Activated CD4-positive, CD25-positive, alpha-beta regulatory T cell treated with anti-CD3 and anti-CD28 coated beads, Interleukin-2, amount 50 U/mL, for 72 hours (primary cell): ENCODE results near the gene TBC1D22A.

ENCODE experiments used
- DNase-seq: peaks from one replicate; pipeline ENCODE4 v3.0.0; 2021

Gene TBC1D22A

DNA sequence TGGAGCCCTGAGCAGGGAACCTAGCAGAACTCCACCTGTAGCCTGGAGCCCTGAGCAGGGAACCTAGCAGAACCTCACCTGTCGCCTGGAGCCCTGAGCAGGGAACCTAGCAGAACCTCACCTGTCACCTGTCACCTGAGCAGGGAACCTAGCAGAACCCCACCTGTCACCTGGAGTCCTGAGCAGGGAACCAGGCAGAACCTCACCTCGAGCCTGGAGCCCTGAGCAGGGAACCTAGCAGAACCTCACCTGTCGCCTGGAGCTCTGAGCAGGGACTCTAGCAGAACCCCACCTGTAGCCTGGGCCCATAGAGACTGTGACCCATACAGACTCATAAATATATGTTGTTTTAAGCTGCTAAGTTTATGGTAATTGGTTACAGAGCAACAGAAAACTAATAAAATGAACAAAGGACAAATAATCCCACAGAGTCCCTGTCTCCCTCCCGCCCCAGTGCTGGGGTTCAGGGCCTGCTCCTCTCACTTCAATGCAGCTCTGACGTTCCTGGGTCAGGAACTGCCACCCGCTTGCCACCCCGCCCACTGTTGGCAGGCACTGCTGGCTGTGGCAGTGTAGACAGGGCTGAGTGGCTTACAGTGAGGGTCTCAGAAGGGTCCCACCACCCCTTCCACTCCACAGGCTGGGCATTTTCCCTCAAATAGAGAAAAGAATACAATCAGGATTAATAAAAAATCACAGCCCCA lies 259.1 kb downstream of the TBC1D22A start:
- no peak for DNase-seq

DNA sequence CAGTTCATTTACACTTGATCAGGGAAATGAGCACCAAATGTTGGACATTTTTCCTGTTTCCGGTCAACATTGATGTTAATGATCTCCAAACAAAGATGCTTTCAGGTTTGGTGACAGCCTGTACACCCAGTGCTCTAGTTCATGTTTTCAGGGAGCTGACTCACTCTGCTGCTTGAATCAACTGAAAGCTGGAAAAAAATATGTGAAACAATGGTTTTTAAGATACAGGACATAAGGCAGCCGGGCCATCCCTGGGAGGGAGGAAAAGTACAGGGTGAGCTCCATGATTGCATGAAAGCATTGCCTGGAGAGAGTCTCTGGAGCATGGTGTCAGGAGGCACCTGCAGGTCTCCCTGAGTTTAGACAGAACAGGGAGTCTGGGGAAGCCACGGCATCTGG lies 259.6 kb downstream of the TBC1D22A start:
- DNase-seq = no peak

DNA sequence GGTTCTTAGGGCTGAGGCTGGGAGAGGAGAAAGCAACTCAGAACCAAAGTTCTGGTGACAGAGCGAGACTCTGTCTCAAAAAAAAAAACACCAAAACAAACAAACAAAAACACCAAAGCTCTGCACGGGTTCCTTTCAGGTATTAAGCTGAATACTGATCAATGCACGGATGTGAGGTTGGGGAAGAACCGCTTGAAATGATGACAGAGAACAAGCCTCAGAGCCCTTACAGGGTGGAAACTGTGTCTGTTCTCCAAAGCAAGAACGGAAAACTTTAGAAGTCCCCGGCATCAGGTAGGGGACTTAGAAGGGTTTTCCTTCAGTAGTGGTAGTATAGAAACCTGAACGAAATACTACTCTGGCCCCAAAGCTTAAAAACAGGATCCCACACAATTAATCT lies 260.0 kb downstream of the TBC1D22A start:
- DNase-seq = no peak

DNA sequence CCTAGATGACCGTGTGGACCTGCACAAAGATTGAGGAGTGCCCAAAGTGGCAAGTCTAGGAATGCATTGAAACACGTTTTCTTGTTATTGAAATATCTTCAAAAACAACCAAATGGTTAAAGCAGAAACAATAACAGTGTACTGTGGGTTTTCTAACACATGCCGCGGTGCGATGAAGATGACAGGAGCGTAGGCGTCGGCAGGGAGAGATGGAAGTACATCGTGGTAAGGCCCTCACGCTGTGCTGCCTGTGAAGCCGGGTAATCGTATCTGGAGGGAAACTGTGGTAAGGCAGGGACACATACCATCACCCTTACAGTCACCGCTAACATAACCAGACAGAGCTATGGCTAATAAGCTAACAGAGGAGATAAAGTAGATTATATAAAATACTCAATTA lies 261.4 kb downstream of the TBC1D22A start:
- DNase-seq = no peak

DNA sequence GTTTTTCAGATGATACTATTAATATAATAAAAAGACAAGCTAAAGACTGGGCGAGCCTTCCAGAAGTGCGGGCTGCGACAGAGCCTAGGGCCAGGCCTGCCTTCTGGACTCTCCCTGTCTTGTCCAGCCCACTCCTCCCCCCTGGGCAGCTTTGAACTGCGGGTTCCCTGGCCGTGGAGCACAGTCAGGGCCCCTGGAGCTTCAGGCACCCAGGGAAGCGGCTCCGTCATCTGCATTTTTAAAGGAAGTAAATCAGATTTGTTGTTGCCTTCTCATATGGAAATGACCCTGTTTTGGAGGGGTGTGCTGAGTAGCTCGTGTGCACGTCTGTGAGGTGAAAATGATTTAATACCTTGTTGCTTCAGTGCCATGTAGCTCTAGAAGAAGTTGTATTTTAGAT lies 265.3 kb downstream of the TBC1D22A start:
- DNase-seq = no peak

DNA sequence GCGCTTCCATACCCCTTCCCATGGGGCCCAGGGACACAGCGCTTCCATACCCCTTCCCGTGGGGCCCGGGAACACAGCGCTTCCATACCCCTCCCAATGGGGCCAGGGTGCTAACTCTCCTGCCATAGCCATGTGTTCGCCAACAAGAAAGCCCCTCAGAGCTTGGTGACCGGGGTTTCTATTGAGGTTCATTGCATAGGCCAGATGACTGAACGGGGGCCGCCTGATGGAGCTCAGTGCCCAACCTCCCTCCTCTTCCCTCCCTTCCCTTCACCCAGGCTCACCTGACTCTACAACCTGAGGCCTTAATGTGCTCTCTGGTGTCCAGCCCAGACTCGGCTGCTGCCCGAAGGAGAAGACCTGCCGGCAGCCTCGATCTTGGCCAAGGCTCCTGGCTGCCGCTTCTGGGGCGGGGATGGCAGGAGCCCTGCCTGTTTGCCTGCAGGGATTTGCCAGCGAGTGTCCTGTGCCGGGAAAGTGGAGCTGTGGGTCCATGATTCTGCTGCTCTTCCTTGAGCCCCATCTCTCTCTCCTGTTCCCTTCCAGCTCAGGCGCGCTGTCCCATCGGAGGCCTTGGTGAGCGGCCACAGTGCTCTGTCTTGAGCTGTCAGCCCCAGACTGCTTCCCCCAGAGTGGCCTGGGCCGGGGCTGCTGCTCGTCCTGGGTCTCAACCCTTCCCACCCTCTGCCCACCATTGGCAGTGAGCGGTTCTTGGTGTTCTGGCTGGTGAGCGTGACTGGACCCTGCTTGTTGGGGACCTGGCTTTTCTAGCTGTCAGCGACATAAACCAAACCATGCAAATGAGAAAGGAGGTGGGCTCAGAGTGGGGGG lies 267.0 kb downstream of the TBC1D22A start:
- DNase-seq = no peak

DNA sequence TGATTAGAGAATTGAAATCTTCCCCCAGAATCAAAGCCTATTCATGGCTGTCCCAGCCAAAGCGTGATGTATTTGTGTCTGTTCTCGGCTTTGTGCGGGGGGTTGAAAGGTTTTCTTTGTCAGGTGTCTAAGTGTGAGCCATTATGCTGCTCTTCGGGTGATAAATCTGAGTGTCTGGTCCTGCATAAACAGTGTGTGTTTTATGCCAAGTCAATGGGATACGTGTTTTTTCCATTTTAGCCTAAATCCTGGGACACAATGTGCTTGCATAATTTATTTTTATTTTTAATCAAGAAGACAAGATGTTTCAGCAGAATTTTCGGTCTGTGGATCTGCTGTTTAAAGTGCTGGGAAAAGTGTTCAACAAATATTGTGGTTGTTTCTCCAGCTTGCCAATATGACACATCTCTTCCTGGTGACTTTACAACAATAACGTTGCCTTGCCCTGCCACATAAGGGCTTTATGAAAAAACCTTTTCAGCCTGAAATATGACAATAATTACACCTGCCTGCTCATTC lies 267.8 kb downstream of the TBC1D22A start:
- no peak for DNase-seq

DNA sequence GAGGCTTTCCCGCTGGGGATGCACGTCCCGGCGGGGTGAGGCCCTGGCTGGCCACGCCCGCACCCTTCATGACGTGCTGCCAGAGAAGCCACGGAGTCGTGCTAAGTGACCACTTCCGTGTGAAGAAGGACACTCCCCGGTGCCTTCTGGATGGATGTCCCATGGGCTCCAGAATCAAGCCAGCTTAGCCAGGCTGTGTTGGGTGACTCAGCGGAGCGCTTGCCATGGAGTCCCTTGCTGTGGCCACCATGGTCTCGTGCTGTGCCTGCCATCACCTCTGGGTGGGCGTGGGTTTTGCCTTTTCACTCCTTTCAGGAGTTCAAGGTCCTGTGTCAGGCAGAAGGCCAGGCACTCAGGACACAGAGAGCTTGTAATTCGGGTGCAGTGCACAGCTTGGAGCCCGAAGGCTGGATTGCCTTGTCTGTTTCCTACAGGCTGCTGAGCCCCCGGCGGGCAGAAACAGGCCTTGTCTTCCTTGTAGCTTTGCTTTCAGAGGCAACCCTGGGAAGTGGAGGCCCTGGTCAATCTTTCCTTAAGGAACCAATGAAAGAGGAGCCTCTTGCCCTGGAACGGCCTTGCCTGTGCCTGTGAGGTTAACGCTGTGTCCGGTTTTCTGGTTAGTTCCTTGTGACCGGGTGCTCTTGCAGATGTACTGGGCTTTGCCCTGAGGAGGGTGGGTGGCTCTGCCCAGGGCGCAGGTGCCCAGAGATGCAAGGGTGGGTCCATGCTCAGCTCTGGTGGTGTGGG lies 268.6 kb downstream of the TBC1D22A start:
- no peak for DNase-seq

DNA sequence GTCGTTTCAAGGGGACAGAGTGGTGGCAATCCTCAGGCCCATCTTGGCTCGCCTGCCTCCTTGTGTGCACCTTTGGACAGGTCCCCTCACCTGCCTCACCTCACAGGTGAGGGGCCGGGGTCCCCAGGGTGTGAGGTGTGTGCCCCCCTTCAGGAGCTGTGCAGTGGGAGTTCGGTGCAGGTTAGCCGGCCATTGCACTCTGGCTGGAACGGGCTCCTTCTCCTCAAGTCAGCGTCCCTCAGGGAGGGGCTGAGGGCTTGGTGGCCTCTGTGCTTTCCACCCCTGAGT lies 269.1 kb downstream of the TBC1D22A start:
- DNase-seq = no peak

DNA sequence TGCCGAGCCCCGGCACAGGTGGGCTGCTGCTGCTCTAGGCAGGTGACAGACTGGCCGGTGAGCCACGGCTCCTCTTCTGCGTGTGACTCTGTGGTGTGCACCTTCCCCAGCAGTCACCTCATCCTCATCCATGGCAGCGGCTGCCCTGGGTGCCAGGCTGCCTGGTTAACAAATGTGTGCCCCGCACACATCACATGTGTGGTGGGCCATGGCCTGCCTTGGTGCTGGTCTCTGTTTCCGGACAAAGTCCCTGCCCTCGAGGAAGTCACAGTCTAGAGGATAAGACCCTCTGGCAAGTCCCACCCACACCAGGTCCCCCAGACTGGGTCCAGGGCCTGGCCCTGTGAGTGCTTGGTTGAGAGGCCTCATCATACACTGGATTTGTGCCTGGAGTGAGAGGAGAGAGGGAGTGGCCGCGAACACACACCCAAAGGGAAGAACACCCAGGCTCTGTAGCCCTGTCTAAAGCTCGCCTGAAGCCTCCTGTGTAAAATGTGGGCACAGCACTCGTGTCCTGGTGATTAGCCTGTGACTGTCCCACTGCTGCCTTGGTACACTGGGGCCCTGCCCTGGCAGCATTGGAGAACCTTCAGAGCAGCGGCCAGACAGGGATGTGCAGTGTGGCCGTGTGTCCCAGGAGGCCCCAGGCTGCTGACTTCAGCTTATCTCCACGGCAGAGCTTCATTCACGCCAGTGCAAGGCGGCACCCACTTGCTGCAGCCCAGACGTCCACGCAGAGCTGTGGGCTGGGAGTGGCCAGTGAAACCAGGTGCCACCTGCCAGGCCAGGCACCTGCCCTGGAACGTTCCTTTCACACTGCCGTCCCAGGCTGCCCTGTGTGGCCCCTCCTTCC lies 269.9 kb downstream of the TBC1D22A start:
- no peak for DNase-seq

DNA sequence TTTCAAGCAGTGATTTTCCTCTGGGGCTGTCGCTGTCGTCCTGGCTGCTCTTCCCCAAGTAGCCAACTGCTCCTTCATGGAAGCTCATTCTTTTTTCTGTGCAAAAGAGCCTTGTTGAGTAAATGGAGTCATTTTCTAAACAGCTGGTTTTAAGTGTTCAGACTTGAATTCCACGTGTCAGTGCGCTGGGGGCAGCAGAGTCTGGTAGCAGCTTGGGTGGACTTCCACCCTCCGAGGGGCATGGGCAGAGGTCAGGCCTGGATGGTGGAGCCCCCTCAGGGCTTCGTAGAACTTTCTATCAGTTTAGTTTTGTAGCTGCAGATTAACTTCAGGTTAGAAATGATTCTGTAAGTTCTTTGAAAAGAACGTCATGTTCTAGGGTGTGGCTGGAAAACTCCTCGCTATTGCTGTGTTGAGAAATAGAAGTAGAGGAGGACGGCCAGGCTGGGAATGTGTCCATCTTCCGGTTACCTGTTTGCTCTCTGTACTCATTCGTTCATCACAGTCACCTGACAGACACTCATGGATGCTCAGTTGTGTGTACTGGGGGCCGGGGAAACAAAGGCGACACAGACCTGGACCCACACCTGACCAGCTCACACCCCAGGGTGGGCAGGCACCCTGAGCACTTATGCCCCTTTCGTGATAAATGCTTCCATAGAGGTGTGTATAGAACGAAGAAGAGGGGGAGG lies 270.7 kb downstream of the TBC1D22A start:
- DNase-seq = no peak

DNA sequence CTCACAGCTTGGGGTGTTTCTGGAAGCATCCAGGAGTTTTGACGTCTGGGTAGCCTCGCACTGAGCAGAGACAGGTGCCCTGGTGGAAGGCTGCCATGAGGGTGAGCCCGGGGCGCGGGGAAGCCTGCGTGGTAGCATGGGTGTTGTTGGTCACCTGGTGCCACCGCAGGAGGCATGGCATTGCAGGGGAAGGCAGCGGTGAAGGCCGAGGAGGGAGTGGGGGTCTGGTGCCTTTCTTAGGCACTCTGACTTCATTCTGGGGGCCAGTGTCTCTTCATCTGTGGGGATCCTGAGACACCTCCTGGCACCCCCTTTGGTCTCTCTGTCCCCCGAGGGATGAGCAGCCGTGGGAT lies 271.2 kb downstream of the TBC1D22A start:
- no peak for DNase-seq

DNA sequence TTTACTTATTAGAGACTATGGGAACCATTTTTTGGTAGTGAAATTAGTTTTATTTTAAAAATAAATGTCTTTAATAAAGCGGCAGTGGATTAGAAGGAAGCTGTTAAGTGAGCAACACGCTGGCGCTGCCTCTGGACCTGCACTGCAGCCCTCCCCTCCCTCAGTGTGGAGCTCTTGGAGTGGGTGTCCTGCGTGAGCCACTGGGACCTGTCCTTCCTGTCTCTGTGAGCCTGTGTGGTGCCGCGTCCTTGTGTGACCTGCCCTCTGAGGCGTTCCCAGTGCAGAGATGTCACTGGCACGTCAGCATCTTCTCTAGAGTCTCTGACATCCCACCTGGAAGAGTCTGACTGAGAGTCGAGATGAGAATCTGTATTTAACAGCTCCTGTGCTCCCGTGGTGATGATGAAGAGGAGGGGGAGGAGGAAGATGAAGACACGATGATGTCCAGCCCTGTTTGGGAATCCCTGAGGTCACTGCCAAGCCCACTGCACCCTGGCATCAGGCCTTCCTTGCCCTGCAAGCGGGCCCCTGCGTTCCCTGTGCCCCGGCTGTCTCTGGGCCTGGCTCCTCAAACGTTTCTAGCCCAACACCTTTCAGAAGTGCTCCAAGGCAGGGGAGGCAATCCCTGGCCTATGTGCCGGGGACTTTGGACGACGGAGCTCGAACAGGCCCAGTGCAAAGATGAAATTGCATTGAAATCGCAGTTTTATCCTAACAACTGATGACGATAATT lies 271.8 kb downstream of the TBC1D22A start:
- no peak for DNase-seq

DNA sequence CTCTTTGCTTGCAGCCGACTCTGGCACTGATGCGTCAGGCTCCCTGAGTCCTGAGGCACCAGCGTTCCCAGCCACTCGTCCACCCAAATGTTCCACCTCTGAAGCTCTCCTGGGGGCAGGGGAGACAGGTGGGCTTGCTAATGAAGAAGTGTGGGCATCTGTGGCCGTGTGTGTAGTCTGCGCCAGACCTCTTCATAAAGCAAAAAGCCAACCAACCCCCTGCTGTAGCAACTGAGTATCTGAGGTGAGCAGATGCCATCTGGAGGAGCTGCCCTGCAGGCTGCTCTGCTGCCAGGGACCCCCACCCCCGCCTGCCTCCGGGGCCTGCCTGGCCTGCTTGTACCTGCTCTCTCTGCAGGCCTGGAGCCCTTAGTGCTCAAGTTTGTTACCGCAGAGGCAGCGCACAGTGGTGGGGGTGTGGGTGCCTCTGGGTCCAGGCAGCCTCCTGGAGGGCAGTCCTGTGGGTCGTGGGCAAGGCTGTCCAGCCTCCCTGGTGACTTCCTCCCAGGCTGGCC lies 272.5 kb downstream of the TBC1D22A start:
- no peak for DNase-seq

DNA sequence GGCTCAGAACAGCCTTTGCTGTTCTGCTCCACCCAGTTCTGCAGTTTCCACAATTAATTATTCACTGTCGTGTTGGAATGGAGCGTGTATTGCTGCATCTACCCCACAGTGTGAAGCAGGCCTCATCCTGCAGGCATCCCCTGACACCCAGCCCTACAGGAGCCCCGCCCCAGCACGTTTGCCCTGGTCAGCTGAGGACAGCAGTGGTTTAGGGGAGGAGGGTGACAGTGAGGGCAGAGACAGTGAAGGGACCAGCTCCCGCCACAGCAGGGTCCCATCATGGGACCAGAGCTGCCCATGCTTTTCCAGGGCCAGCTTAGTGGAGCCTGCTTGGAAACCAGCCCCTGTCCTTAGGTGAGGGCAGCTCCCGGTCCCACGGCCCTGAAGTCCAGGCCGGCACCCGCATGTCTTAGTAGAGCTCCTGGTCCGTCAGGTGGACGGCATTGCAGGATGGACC lies 273.0 kb downstream of the TBC1D22A start:
- DNase-seq = no peak

DNA sequence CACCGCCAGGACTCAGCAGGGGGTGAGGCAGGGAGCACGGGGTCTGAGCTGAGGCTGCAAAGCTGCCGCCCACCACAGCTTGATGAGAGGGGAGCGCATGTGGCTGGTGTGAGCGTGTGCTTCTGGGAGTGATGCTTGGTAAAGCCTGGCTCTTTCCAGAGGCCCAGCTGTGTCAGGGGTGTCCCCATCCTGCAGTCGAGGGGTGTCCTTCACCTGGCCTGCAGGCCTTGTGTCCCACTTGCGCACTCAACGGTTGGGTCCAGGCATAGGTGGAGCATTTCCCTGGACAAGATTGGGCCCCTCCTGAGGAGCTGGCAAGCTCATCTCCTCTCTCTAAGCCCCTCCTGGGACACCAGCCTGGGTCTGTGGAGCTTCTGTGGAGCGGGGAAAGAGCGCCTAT lies 273.9 kb downstream of the TBC1D22A start:
- DNase-seq = no peak

DNA sequence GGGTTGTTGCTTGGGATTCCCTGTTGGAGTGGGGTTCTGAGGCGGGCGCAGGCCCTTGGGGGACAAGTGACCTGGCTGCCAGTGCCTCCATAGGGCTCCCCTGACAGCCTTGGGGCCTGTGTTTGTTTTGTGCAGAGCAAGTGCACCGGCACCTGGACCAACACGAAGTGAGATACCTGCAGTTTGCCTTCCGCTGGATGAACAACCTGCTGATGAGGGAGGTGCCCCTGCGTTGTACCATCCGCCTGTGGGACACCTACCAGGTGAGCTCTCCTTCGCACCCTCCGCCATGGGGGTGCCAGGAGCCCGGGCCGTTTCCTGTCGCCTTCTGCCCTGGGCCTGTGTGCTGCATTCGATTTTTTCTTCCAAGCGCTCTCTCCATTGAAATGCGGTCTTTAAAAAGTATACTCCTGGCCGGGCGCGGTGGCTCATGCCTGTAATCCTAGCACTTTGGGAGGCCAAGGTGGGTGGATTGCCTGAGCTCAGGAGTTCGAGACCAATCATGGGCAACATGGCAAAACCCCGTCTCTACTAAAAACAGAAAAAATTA lies 274.6 kb downstream of the TBC1D22A start:
- DNase-seq = no peak

DNA sequence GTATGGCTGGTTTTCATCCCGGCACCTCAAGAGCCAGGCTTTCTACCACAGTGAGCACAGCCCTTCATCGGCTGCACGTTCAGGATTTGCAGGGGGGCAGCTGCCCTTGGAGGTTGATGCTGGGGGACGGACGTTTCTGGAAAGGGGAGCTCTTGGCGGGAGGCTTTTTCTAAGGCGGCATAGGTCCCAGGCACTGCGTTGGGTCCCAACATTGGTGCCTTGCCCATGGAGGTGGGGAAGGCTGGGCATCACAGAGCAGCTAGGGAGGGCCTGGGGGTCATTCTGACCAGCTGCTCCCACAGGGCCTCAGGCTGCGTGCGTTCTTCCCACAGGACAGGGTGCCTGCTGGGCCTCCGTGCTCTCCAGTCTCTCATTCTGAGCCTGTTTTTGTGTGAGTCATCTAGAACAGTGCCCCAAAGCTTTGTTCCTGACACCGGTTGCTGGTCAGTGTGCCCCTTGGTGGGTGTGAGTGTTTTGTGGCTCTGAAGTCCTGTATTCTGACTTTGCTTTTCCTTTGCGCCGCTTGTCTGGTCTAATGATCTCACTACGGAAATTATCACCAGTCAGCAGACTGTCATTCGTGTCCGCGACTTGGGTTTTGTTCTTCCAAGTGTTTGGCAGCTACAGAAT lies 275.9 kb downstream of the TBC1D22A start:
- DNase-seq = no peak

DNA sequence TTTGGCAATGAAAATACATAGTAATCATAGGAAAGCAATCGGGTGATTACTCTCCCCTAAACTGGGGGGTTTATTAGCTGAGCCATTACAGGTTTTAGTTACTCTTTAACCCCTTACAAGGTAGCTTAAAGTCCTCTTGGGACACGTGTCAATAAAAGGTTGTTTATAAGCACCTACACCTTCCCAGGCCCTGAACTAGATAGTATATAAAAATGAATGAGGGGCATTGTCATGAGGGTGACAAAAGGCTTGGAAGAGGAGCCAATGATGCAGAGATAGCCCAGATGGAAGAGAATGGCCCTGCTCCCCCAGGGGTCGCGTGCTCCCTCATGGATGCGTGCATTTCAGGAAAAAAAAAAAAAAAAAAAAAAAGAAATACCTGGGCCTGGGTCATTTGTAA lies 276.9 kb downstream of the TBC1D22A start:
- DNase-seq = no peak

DNA sequence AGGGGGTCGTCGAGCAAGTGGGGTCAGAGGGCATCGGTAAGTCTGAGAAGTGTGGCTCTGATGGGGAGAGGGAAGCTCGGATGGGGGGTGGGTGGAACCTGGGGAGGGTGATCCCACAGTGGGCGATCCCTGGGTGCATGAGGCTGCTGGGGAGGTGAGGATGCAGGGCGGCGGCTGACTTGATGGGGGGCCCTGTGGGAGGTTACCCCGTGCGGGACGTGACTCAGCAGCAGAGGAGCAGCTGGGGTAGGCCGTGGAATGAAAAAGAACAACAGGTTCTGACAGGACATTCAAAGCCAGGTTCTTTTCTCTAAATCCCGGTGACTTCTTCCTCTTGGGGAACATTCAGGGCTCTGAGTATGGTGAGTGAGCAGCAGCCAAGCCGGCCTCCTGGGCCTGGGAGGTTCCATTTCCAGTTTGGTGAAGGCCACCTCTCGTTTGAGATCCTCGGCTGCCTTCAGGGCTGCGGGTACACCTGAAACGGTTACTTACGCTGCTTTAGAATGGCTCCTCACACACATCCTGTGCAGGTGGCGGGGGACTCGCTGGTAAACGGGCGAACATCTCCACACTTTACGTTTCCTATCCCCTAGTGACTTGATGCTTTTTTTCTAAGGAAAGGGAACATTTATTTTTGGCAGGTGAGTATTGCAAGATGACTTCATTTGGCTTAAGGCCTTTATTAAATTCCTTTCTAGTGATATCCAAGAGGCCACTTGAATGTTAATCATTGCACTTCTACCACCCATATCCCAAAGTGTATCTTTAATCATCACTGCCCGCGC lies 278.2 kb downstream of the TBC1D22A start:
- no peak for DNase-seq
